ENCODE measurements around the gene SHD.
"Not testable (repeated sequence)": the region's sequence is repeated elsewhere in the genome, so short reads cannot be mapped to it uniquely, and the experiment has no call there.

Gene SHD

GRCh38 chr19:4278419-4279266, at the start of gene SHD:
SHD (plus strand) TSS chr19:4279266; CDS start chr19:4280064, 798 bp downstream.
- DNase-seq (ENCODE audit: low read depth in 2 of 2) = no peak

- DNase-seq (ENCODE audit: low read depth in 2 of 2) = not testable (repeated sequence)
These were observed 48.8 kb upstream of the SHD start for GRCh38 chr19:4230237-4230636.

GRCh38 chr19:4231521-4231920, 47.5 kb upstream of the SHD start:
- not testable (repeated sequence) for DNase-seq (ENCODE audit: low read depth in 2 of 2)

- not testable (repeated sequence) for DNase-seq (ENCODE audit: low read depth in 2 of 2)
These were observed 46.9 kb upstream of the SHD start for GRCh38 chr19:4232139-4232538.

GRCh38 chr19:4232614-4233281, 46.3 kb upstream of the SHD start:
- no peak for DNase-seq (ENCODE audit: low read depth in 2 of 2)

GRCh38 chr19:4233282-4233853, 45.7 kb upstream of the SHD start:
- no peak for DNase-seq (ENCODE audit: low read depth in 2 of 2)

GRCh38 chr19:4234142-4234861, 44.8 kb upstream of the SHD start:
- DNase-seq (ENCODE audit: low read depth in 2 of 2) = no peak

GRCh38 chr19:4234862-4235201, 44.2 kb upstream of the SHD start:
- no peak for DNase-seq (ENCODE audit: low read depth in 2 of 2)

GRCh38 chr19:4237510-4237909, 41.6 kb upstream of the SHD start:
- not testable (repeated sequence) for DNase-seq (ENCODE audit: low read depth in 2 of 2)

GRCh38 chr19:4238831-4239230, 40.2 kb upstream of the SHD start:
- DNase-seq (ENCODE audit: low read depth in 2 of 2) = no peak

GRCh38 chr19:4241824-4242430, 37.1 kb upstream of the SHD start:
- no peak for DNase-seq (ENCODE audit: low read depth in 2 of 2)

GRCh38 chr19:4245938-4246337, 33.1 kb upstream of the SHD start:
- not testable (repeated sequence) for DNase-seq (ENCODE audit: low read depth in 2 of 2)

- DNase-seq (ENCODE audit: low read depth in 2 of 2) = peak; percentile 99
These were observed 32.1 kb upstream of the SHD start, which contains the start of gene YJU2 for GRCh38 chr19:4246767-4247593. YJU2 (plus strand) TSS chr19:4247080; CDS start chr19:4247147, 67 bp downstream.

- DNase-seq (ENCODE audit: low read depth in 2 of 2) = no peak
These were observed 22.5 kb upstream of the SHD start for GRCh38 chr19:4256563-4256962.

GRCh38 chr19:4257025-4257424, 22.0 kb upstream of the SHD start:
- DNase-seq (ENCODE audit: low read depth in 2 of 2) = no peak

GRCh38 chr19:4258181-4258580, 20.9 kb upstream of the SHD start:
- no peak for DNase-seq (ENCODE audit: low read depth in 2 of 2)

- DNase-seq (ENCODE audit: low read depth in 2 of 2) = no peak
These were observed 18.4 kb upstream of the SHD start for GRCh38 chr19:4260613-4261191.

- no peak for DNase-seq (ENCODE audit: low read depth in 2 of 2)
These were observed 14.3 kb upstream of the SHD start for GRCh38 chr19:4264812-4265211.

GRCh38 chr19:4266253-4267000, 12.6 kb upstream of the SHD start:
- no peak for DNase-seq (ENCODE audit: low read depth in 2 of 2)

Data from fibroblast of skin of left quadriceps (primary cell).